ENCODE measurements around the gene KIR3DL1. TPM values are rescaled to one million over a fixed set of nuclear protein-coding genes. Genes with fewer than 3 reads are reported as not detected.
"Not testable (repeated sequence)": the region's sequence is repeated elsewhere in the genome, so short reads cannot be mapped to it uniquely, and the experiment has no call there.

Gene KIR3DL1
- polyA plus RNA-seq, 2 donors: not detected

GRCh38 chr19:54805665-54806515, 10.4 kb upstream of the KIR3DL1 start:
- H3K27ac ChIP-seq (ENCODE audit: low read depth in 2 of 2, low read length in 1 of 2): no peak overlapping the region
- 80 to 90% methylated on average over 14 of the region's 14 CpGs for WGBS, 2 donors
- H3K36me3 ChIP-seq (ENCODE audit: control insufficient read depth in 2 of 2, insufficient read depth in 2 of 2, low read length in 1 of 2): no peaks in the 10 kb centered on the region
- no peaks in the 10 kb centered on the region for H3K27me3 ChIP-seq (ENCODE audit: control insufficient read depth in 1 of 2, insufficient read depth in 2 of 2, low read length in 2 of 2)
- no peak overlapping the region for H3K4me3 ChIP-seq (ENCODE audit: low read depth in 1 of 2, low read length in 2 of 2)
- peaks cover 0 to 17% of the 10 kb centered on the region in 2 donors for H3K9me3 ChIP-seq (ENCODE audit: control insufficient read depth in 2 of 2, insufficient read depth in 1 of 2, low read depth in 1 of 2, low read length in 1 of 2)
- H3K4me1 ChIP-seq (ENCODE audit: control insufficient read depth in 2 of 2, insufficient read depth in 2 of 2, low read length in 1 of 2): no peaks in the 10 kb centered on the region

GRCh38 chr19:54806516-54806838, 9.8 kb upstream of the KIR3DL1 start:
- Histone ChIP-seq H3K4me1 (ENCODE audit: control insufficient read depth in 2 of 2, insufficient read depth in 2 of 2, low read length in 1 of 2) (no peaks in the 10 kb centered on the region), H3K27ac (ENCODE audit: low read depth in 2 of 2, low read length in 1 of 2) (no peak overlapping the region), H3K9me3 (ENCODE audit: control insufficient read depth in 2 of 2, insufficient read depth in 1 of 2, low read depth in 1 of 2, low read length in 1 of 2) (peaks cover 0 to 17% of the 10 kb centered on the region in 2 donors), H3K27me3 (ENCODE audit: control insufficient read depth in 1 of 2, insufficient read depth in 2 of 2, low read length in 2 of 2) (no peaks in the 10 kb centered on the region), H3K4me3 (ENCODE audit: low read depth in 1 of 2, low read length in 2 of 2) (no peak overlapping the region), H3K36me3 (ENCODE audit: control insufficient read depth in 2 of 2, insufficient read depth in 2 of 2, low read length in 1 of 2) (no peaks in the 10 kb centered on the region)
- 59 to 77% methylated on average over 2 of the region's 2 CpGs for WGBS, 2 donors

- 58 to 60% methylated on average over 3 of the region's 3 CpGs for WGBS, 2 donors
- H3K27ac ChIP-seq (ENCODE audit: low read depth in 2 of 2, low read length in 1 of 2); H3K27me3 ChIP-seq (ENCODE audit: control insufficient read depth in 1 of 2, insufficient read depth in 2 of 2, low read length in 2 of 2); H3K9me3 ChIP-seq (ENCODE audit: control insufficient read depth in 2 of 2, insufficient read depth in 1 of 2, low read depth in 1 of 2, low read length in 1 of 2); H3K4me1 ChIP-seq (ENCODE audit: control insufficient read depth in 2 of 2, insufficient read depth in 2 of 2, low read length in 1 of 2); H3K36me3 ChIP-seq (ENCODE audit: control insufficient read depth in 2 of 2, insufficient read depth in 2 of 2, low read length in 1 of 2); H3K4me3 ChIP-seq (ENCODE audit: low read depth in 1 of 2, low read length in 2 of 2): not testable (repeated sequence)
Measured at GRCh38 chr19:54814571-54814970, 1.7 kb upstream of the KIR3DL1 start.

GRCh38 chr19:54817670-54818536, 1.6 kb downstream of the KIR3DL1 start:
- no peak overlapping the region for H3K4me3 ChIP-seq (ENCODE audit: low read depth in 1 of 2, low read length in 2 of 2)
- no peak overlapping the region for H3K27ac ChIP-seq (ENCODE audit: low read depth in 2 of 2, low read length in 1 of 2)
- WGBS, 2 donors: 78 to 83% methylated on average over 15 of the region's 15 CpGs
- H3K36me3 ChIP-seq (ENCODE audit: control insufficient read depth in 2 of 2, insufficient read depth in 2 of 2, low read length in 1 of 2): no peaks in the 10 kb centered on the region
- H3K9me3 ChIP-seq (ENCODE audit: control insufficient read depth in 2 of 2, insufficient read depth in 1 of 2, low read depth in 1 of 2, low read length in 1 of 2): peaks cover 0 to 8% of the 10 kb centered on the region in 2 donors
- no peaks in the 10 kb centered on the region for H3K4me1 ChIP-seq (ENCODE audit: control insufficient read depth in 2 of 2, insufficient read depth in 2 of 2, low read length in 1 of 2)
- H3K27me3 ChIP-seq (ENCODE audit: control insufficient read depth in 1 of 2, insufficient read depth in 2 of 2, low read length in 2 of 2): no peaks in the 10 kb centered on the region

GRCh38 chr19:54824416-54824815, 8.1 kb downstream of the KIR3DL1 start:
- not testable (repeated sequence) for H3K27ac ChIP-seq (ENCODE audit: low read depth in 2 of 2, low read length in 1 of 2); H3K36me3 ChIP-seq (ENCODE audit: control insufficient read depth in 2 of 2, insufficient read depth in 2 of 2, low read length in 1 of 2); H3K27me3 ChIP-seq (ENCODE audit: control insufficient read depth in 1 of 2, insufficient read depth in 2 of 2, low read length in 2 of 2); H3K9me3 ChIP-seq (ENCODE audit: control insufficient read depth in 2 of 2, insufficient read depth in 1 of 2, low read depth in 1 of 2, low read length in 1 of 2); H3K4me3 ChIP-seq (ENCODE audit: low read depth in 1 of 2, low read length in 2 of 2); H3K4me1 ChIP-seq (ENCODE audit: control insufficient read depth in 2 of 2, insufficient read depth in 2 of 2, low read length in 1 of 2)
- WGBS, 2 donors: 60 to 66% methylated on average over 4 of the region's 4 CpGs

GRCh38 chr19:54825326-54825725, 9.1 kb downstream of the KIR3DL1 start:
- WGBS, 2 donors: 55 to 58% methylated on average over 7 of the region's 7 CpGs
- not testable (repeated sequence) for H3K27ac ChIP-seq (ENCODE audit: low read depth in 2 of 2, low read length in 1 of 2); H3K36me3 ChIP-seq (ENCODE audit: control insufficient read depth in 2 of 2, insufficient read depth in 2 of 2, low read length in 1 of 2); H3K27me3 ChIP-seq (ENCODE audit: control insufficient read depth in 1 of 2, insufficient read depth in 2 of 2, low read length in 2 of 2); H3K4me3 ChIP-seq (ENCODE audit: low read depth in 1 of 2, low read length in 2 of 2); H3K4me1 ChIP-seq (ENCODE audit: control insufficient read depth in 2 of 2, insufficient read depth in 2 of 2, low read length in 1 of 2); H3K9me3 ChIP-seq (ENCODE audit: control insufficient read depth in 2 of 2, insufficient read depth in 1 of 2, low read depth in 1 of 2, low read length in 1 of 2)

GRCh38 chr19:54828064-54828463, 11.8 kb downstream of the KIR3DL1 start:
- not testable (repeated sequence) for H3K27me3 ChIP-seq (ENCODE audit: control insufficient read depth in 1 of 2, insufficient read depth in 2 of 2, low read length in 2 of 2); H3K9me3 ChIP-seq (ENCODE audit: control insufficient read depth in 2 of 2, insufficient read depth in 1 of 2, low read depth in 1 of 2, low read length in 1 of 2); H3K4me3 ChIP-seq (ENCODE audit: low read depth in 1 of 2, low read length in 2 of 2); H3K4me1 ChIP-seq (ENCODE audit: control insufficient read depth in 2 of 2, insufficient read depth in 2 of 2, low read length in 1 of 2); H3K36me3 ChIP-seq (ENCODE audit: control insufficient read depth in 2 of 2, insufficient read depth in 2 of 2, low read length in 1 of 2); H3K27ac ChIP-seq (ENCODE audit: low read depth in 2 of 2, low read length in 1 of 2)
- 73 to 75% methylated on average over 8 of the region's 8 CpGs for WGBS, 2 donors

- 87 to 94% methylated on average over 14 of the region's 14 CpGs for WGBS, 2 donors
- not testable (repeated sequence) for H3K4me3 ChIP-seq (ENCODE audit: low read depth in 1 of 2, low read length in 2 of 2)
Measured at GRCh38 chr19:54832496-54832895, 16.2 kb downstream of the KIR3DL1 start, which contains the start of gene KIR2DS4. TSS of gene KIR2DS4 (plus strand) at chr19:54832676.

GRCh38 chr19:54835126-54835525, 18.9 kb downstream of the KIR3DL1 start:
- not testable (repeated sequence) for H3K9me3 ChIP-seq (ENCODE audit: control insufficient read depth in 2 of 2, insufficient read depth in 1 of 2, low read depth in 1 of 2, low read length in 1 of 2); H3K27ac ChIP-seq (ENCODE audit: low read depth in 2 of 2, low read length in 1 of 2); H3K36me3 ChIP-seq (ENCODE audit: control insufficient read depth in 2 of 2, insufficient read depth in 2 of 2, low read length in 1 of 2); H3K27me3 ChIP-seq (ENCODE audit: control insufficient read depth in 1 of 2, insufficient read depth in 2 of 2, low read length in 2 of 2); H3K4me1 ChIP-seq (ENCODE audit: control insufficient read depth in 2 of 2, insufficient read depth in 2 of 2, low read length in 1 of 2); H3K4me3 ChIP-seq (ENCODE audit: low read depth in 1 of 2, low read length in 2 of 2)
- WGBS, 2 donors: 74 to 77% methylated on average over 3 to 5 of the region's 5 CpGs

More at GRCh38 chr19:54832496-54832895, 16.2 kb downstream of the KIR3DL1 start, which contains the start of gene KIR2DS4:
- H3K36me3 ChIP-seq (ENCODE audit: control insufficient read depth in 2 of 2, insufficient read depth in 2 of 2, low read length in 1 of 2); H3K4me1 ChIP-seq (ENCODE audit: control insufficient read depth in 2 of 2, insufficient read depth in 2 of 2, low read length in 1 of 2); H3K9me3 ChIP-seq (ENCODE audit: control insufficient read depth in 2 of 2, insufficient read depth in 1 of 2, low read depth in 1 of 2, low read length in 1 of 2); H3K27me3 ChIP-seq (ENCODE audit: control insufficient read depth in 1 of 2, insufficient read depth in 2 of 2, low read length in 2 of 2); H3K27ac ChIP-seq (ENCODE audit: low read depth in 2 of 2, low read length in 1 of 2): not testable (repeated sequence)
